Activated CD4-positive, alpha-beta T cell treated with anti-CD3 and anti-CD28 coated beads for 36 hours (primary cell): Measurements from ENCODE around the gene FBXO31. TPM values are rescaled to one million over a fixed set of nuclear protein-coding genes. Genes with fewer than 3 reads are reported as not detected.

Experiments used
- ATAC-seq: fragments of 200-7000 bp; cut with Tn5 transposase; one replicate; pipeline ENCODE4 v1.10.0; 2021; ENCODE audit warnings: mild to moderate bottlenecking, moderate library complexity
- CTCF ChIA-PET: fragments of 350-600 bp; sonication (Branson Sonifier 250); formaldehyde crosslinking; loops from one replicate; lab custom pipeline; 2021; ENCODE audit warnings: antibody characterized with exemption; lab: Charles Lee
- POLR2A ChIA-PET: fragments of 350-600 bp; sonication (Branson Sonifier 250); formaldehyde crosslinking; loops from one replicate; lab custom pipeline; 2021; ENCODE audit warnings: antibody characterized with exemption, inconsistent platforms; lab: Charles Lee
- DNase-seq: peaks from one replicate; pipeline ENCODE4 v3.0.0-alpha.2; 2020
- H3K27ac Mint-ChIP-seq: one replicate; pipeline ENCODE4 v1.8.0; 2021; ENCODE audit warnings: mixed read lengths
- H3K27me3 Mint-ChIP-seq: one replicate; pipeline ENCODE4 v1.8.0; 2021; ENCODE audit warnings: mixed read lengths
- H3K36me3 Mint-ChIP-seq: one replicate; pipeline ENCODE4 v1.8.0; 2021; ENCODE audit warnings: low read depth, mixed read lengths
- H3K4me1 Mint-ChIP-seq: one replicate; pipeline ENCODE4 v1.8.0; 2021; ENCODE audit warnings: mixed read lengths
- H3K4me3 Mint-ChIP-seq: one replicate; pipeline ENCODE4 v1.8.0; 2021; ENCODE audit warnings: mild to moderate bottlenecking, moderate library complexity, mixed read lengths
- H3K9me3 Mint-ChIP-seq: one replicate; pipeline ENCODE4 v1.8.0; 2021; ENCODE audit warnings: low read depth, mixed read lengths
- intact Hi-C, 2 experiments: fragments of 100-400 bp; cut with DNase I in 1 of 2; cut with micrococcal nuclease in 1 of 2; formaldehyde crosslinking; loops; one replicate each; pipeline versions ENCODE4 v1.14.2 to v1.15.1; 2022 to 2024; cut with DNase I, micrococcal nuclease
- total RNA-seq, 2 experiments: library from RNA; stranded (reverse); gene quantifications; one replicate each; pipeline ENCODE4 v1.2.3, GENCODE V29; 2021

Gene FBXO31
- total RNA-seq, 2 experiments from 2014 or later: 26.8 to 33.0 TPM

DNA sequence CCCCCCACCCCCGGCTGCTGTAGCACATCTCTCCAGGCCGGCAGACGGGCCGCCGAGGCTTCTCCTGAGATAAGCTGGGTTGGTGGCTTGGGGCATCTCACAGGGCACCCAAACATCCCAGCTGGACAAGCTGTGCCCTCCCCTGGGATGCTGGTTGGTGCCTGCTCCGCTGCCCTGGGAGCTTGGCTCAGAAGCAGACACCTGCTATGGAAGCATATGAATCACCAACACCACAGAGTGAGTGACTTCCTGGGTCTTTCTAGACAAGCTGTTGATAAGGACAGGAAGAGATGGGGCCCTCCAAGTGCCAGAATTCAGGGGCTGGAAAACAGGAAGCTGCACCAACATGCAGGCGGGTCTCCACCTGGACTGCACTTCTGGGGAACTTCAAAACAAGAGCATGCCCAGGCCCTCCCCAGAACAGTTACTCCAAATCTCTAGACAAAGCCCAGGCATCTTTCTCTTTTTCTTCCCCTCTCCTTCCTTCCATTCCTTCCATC lies 80.1 kb downstream of the FBXO31 start:
- H3K4me1 Mint-ChIP-seq: peaks cover 10% of the 10 kb centered on the region
- H3K27me3 Mint-ChIP-seq: no peaks in the 10 kb centered on the region
- peak overlapping the region; percentile 69 for H3K27ac Mint-ChIP-seq
- DNase-seq: peak; percentile 26
- ATAC-seq: peak; percentile 85
- intact Hi-C loops: no loop called here
- POLR2A ChIA-PET: no interaction called here
- peaks cover 7% of the 10 kb centered on the region for H3K36me3 Mint-ChIP-seq
- no peaks in the 10 kb centered on the region for H3K9me3 Mint-ChIP-seq
- CTCF ChIA-PET: interaction anchor here (0.6 to 1.2 kb wide), 3 partner anchors 13 to 229 kb away, joined by 3 read pairs; no protein-coding TSS in a partner anchor
- H3K4me3 Mint-ChIP-seq: no peak overlapping the region

DNA sequence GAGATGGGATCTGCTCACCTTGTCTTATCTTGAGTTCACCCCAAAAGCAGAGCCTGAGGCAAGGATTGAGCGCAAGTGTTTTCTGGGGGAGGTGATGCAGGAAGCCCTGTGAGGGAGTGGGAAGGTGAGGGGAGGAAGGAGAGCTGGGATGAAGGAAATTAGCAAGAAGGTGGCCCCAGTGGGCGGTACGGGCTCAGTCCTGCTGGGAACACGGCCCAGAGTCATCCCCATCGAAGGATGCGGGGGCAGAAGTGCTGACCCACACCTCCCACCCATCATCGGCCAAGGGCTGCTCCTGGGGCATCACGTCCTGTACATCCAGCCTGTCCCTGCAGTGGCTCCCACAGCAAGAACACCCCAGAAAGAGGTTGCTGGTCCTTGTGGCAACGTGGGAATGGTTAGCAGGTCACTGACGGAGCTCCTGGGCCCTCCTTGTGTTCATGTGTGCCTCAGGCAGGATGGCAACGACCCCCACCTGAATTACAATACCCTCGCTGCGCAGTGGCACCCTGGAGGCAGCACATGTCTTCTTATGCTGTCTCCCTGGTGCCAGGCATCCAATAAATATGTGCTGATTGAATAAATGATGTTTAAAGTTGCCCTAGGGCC lies 84.6 kb downstream of the FBXO31 start:
- ATAC-seq: no peak
- Mint-ChIP-seq H3K9me3 (no peaks in the 10 kb centered on the region), H3K27me3 (no peaks in the 10 kb centered on the region), H3K36me3 (peaks cover 9% of the 10 kb centered on the region), H3K27ac (no peak overlapping the region), H3K4me1 (peaks cover 7% of the 10 kb centered on the region), H3K4me3 (no peak overlapping the region)
- ChIA-PET POLR2A (no interaction called here), CTCF (interaction anchor here (1.4 kb wide), 1 partner anchor 9 kb away, joined by 3 read pairs; no protein-coding TSS in a partner anchor)
- intact Hi-C loops: loop anchor here in 1 of 2 experiments (5.0 kb wide), 1 partner anchor 737 kb away; no protein-coding TSS in a partner anchor
- no peak for DNase-seq

DNA sequence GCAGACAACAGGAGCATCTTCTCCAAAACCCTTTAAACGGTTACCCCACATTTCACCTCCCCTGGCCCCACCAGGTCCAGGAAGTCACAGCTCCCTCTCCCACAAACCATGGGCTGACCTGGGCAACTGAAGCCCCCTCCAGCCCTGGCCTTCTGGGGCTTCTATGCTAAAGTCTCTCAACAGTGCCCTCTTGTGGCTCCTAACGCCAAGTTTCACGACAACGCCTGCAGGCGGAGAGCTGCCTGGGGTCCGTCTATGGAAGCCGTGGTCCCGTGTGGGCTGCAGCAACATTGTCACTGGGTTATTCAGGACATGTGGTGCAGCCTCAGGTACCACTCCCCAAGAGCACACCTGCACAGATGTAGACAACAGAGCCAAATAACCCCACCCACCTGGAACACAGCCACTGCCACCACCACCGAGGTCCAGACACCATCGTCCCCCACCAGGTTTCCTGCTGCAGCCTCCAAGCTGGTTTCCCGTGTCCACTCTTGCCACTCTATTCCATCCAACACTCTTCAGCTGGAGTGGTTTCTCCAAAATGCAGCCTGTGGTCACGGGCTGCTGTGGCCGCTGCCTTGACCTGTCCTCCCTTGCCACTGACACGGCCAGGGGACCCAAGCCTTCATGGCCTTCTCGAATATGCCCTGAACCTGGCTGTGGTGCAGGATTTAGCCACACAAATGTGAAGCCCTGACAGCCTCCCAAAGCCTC lies 85.5 kb downstream of the FBXO31 start:
- Mint-ChIP-seq H3K27ac (no peak overlapping the region), H3K9me3 (no peaks in the 10 kb centered on the region), H3K27me3 (no peaks in the 10 kb centered on the region), H3K4me3 (no peak overlapping the region), H3K36me3 (peaks cover 9% of the 10 kb centered on the region), H3K4me1 (no peaks in the 10 kb centered on the region)
- peak; percentile 40 for ATAC-seq
- ChIA-PET POLR2A (no interaction called here), CTCF (interaction anchor here (0.7 to 1.4 kb wide), 7 partner anchors 10 to 360 kb away, joined by 3 to 5 read pairs (median 4); no protein-coding TSS in a partner anchor)
- peak; percentile 60 for DNase-seq
- intact Hi-C loops: loop anchor here in 1 of 2 experiments (5.0 kb wide), 1 partner anchor 736 kb away; no protein-coding TSS in a partner anchor

DNA sequence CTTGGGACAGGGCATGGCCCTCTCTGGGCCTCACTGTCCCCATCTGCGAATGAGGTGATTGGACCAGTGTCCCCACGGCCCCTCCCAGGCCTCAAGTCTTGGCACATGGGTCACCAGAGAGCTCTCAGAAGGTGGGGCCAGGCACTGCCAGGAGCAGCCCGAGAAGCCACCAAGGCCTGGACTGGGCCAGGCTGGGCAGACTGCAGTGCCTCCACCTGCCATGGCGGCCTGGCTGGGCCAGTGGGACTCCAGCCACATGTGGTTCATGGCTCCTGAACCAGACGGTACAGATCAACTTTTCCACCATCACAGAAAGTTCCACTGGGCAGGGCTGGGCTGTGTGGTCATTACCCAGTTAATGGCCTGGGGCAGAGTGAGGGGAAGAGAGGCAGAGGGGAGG lies 86.2 kb downstream of the FBXO31 start:
- intact Hi-C loops: loop anchor here in 1 of 2 experiments (5.0 kb wide), 1 partner anchor 735 kb away; no protein-coding TSS in a partner anchor
- Mint-ChIP-seq H3K27ac (no peak overlapping the region), H3K9me3 (peaks cover 3% of the 10 kb centered on the region), H3K36me3 (peaks cover 13% of the 10 kb centered on the region), H3K4me1 (no peaks in the 10 kb centered on the region), H3K4me3 (no peak overlapping the region), H3K27me3 (no peaks in the 10 kb centered on the region)
- POLR2A ChIA-PET: no interaction called here
- ATAC-seq: no peak
- CTCF ChIA-PET: interaction anchor here (0.7 to 1.4 kb wide), 5 partner anchors 10 to 360 kb away, joined by 3 to 5 read pairs (median 4); no protein-coding TSS in a partner anchor
- no peak for DNase-seq

DNA sequence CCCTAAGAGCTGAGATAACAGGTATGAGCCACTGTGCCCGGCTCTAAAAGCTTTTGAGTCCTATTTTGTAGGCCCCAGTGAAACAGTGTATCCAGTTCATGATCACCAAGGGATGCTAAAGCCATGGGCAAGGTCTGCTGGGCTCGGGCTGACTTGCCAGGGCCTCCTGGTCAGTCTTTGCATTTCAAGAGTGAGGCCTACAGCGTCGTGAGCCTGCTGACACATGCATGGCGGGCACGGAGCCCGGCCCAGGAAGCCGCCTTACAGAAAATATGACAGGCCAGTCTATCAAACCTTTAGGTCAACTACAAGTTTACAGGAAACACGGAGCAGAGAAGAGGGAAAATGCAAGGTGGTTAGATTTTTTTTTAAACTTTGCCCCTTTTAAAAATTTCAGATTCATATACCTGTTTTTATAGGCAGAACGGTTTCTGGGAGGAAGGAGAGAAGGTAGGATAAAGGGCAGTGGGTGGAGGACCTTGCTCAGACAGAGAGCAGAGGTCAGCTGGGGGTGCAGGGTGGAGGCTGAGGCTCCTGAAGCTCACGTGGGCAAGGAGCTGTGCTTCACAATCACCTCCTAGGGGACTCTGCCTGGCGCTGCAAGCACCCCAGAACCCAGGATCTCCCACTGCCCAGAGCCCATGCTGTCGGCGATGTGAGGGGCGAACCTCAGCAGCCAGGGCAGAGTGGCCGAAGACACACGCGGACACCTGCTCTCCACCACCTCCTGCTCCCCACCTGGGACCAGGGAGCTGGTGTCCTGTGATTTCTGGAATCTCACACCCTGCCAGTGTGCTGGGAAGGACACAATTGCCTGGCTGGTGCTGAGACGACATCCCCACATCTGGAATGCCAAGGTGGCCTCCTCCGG lies 87.7 kb downstream of the FBXO31 start:
- ChIA-PET POLR2A (no interaction called here), CTCF (no interaction called here)
- Mint-ChIP-seq H3K36me3 (peaks cover 11% of the 10 kb centered on the region), H3K27ac (no peak overlapping the region), H3K9me3 (peaks cover 5% of the 10 kb centered on the region), H3K27me3 (no peaks in the 10 kb centered on the region), H3K4me3 (no peak overlapping the region), H3K4me1 (no peaks in the 10 kb centered on the region)
- no peak for DNase-seq
- ATAC-seq: no peak
- intact Hi-C loops: loop anchor here in 1 of 2 experiments (5.0 kb wide), 1 partner anchor 734 kb away; no protein-coding TSS in a partner anchor

DNA sequence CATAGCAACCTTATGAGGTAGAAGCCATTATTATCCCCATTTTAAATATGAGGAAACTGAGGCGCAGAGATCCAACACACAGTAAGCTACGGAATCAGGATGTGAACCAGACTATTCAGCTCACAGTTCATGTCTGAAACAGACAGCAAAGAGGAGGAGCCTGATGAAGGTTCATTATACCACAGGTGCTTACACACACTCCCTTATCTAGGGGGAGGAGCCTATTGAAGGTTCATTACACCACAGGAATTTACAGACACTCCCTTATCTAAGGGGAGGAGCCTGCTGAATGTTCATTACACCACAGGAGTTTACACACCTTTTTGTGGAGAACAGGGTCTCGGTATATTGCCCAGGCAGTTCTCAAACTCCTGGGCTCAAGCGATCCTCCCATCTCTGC lies 88.3 kb downstream of the FBXO31 start:
- peak; percentile 83 for ATAC-seq
- peaks cover 11% of the 10 kb centered on the region for H3K36me3 Mint-ChIP-seq

DNA sequence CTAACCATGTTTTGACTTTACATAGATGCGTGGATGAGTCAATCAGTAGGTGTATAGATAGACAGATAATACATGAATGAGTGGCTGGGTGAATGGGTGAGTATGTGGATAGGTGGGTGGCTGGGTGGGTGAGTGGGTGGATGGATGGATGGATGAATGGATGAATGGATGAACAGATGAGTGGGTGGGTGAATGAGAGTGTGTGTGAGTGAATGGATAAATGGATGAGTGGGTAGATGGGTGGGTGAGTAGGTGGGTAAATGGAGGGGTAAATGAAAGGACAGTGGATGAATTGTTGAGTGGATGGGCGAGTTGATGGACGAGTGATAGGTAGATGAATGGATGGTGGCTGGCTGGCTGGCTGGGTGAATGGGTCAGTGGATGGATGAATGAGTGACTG lies 89.6 kb downstream of the FBXO31 start:
- Mint-ChIP-seq H3K9me3 (peaks cover 5% of the 10 kb centered on the region), H3K4me3 (no peak overlapping the region), H3K27me3 (no peaks in the 10 kb centered on the region), H3K36me3 (peaks cover 11% of the 10 kb centered on the region), H3K4me1 (no peaks in the 10 kb centered on the region), H3K27ac (no peak overlapping the region)
- DNase-seq (no peak), ATAC-seq (no peak)
- CTCF ChIA-PET: no interaction called here
- intact Hi-C loops: no loop called here
- POLR2A ChIA-PET: interaction anchor here (0.6 kb wide), 1 partner anchor 70 kb away, joined by 3 read pairs; no protein-coding TSS in a partner anchor

More for the DNA sequence above, 88.3 kb downstream of the FBXO31 start:
- Mint-ChIP-seq H3K27me3 (no peaks in the 10 kb centered on the region), H3K4me1 (no peaks in the 10 kb centered on the region), H3K9me3 (peaks cover 5% of the 10 kb centered on the region), H3K27ac (no peak overlapping the region), H3K4me3 (no peak overlapping the region)
- intact Hi-C loops: loop anchor here in 1 of 2 experiments (5.0 kb wide), 1 partner anchor 733 kb away; no protein-coding TSS in a partner anchor
- ChIA-PET POLR2A (no interaction called here), CTCF (no interaction called here)
- DNase-seq: no peak

DNA sequence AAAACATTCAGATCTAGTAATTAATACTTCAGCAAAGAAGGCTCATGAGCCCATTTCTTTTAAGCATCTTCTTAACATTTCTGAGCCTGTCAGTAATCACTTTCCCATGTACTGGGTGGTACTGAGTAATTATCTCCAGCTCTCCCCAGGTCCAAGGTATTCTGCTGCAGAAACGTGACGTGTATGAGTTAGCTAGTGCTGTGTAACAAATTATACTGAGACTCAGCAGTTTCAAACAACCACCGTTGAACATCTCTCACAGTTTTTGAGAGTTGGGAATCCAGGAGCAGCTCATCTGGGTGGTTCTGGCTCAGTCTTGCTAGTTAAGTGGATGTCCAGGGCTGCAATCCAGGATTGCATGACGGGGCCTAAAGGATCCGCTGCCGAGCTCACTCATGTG lies 91.6 kb downstream of the FBXO31 start:
- H3K4me3 Mint-ChIP-seq: no peak overlapping the region
- CTCF ChIA-PET: interaction anchor here (0.7 kb wide), 1 partner anchor 542 kb away, joined by 3 read pairs; no protein-coding TSS in a partner anchor

DNA sequence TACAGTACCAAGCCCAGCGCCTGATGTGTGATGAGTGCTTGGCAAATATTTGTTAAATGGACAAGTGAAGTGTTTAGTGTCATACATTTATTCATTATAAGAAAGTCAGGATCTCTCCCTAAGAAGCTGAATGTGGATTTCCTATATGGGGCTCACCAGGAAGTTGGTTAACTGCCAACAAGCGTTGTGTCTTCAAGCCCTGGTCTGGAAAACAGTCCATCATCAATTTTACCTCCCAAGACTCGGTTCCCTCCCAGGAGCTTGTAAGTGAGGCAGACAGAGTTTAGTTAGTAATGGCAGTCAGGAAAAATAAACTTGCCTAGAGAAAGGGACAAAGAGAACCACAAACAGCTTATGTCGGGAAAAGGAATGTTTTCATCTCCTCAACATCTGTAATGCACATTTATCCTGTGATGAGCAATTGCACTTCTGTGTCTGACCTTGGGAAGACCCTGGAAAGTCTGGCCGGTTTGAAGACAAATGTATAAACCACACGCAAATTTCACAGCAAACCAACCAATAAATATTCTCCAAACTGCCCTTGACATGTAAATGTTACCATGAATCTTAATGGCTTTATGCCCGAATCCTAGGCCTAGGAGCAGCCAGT lies 94.7 kb downstream of the FBXO31 start:
- ATAC-seq: no peak
- Mint-ChIP-seq H3K27me3 (no peaks in the 10 kb centered on the region), H3K4me3 (no peak overlapping the region), H3K27ac (no peak overlapping the region), H3K4me1 (no peaks in the 10 kb centered on the region), H3K36me3 (peaks cover 8% of the 10 kb centered on the region), H3K9me3 (peaks cover 8% of the 10 kb centered on the region)
- ChIA-PET POLR2A (no interaction called here), CTCF (no interaction called here)
- intact Hi-C loops: no loop called here
- DNase-seq: no peak

More for the DNA sequence above, 91.6 kb downstream of the FBXO31 start:
- ATAC-seq: no peak
- intact Hi-C loops: no loop called here
- Mint-ChIP-seq H3K36me3 (peaks cover 8% of the 10 kb centered on the region), H3K9me3 (peaks cover 5% of the 10 kb centered on the region), H3K27me3 (no peaks in the 10 kb centered on the region), H3K4me1 (no peaks in the 10 kb centered on the region), H3K27ac (no peak overlapping the region)
- POLR2A ChIA-PET: no interaction called here
- DNase-seq: no peak

DNA sequence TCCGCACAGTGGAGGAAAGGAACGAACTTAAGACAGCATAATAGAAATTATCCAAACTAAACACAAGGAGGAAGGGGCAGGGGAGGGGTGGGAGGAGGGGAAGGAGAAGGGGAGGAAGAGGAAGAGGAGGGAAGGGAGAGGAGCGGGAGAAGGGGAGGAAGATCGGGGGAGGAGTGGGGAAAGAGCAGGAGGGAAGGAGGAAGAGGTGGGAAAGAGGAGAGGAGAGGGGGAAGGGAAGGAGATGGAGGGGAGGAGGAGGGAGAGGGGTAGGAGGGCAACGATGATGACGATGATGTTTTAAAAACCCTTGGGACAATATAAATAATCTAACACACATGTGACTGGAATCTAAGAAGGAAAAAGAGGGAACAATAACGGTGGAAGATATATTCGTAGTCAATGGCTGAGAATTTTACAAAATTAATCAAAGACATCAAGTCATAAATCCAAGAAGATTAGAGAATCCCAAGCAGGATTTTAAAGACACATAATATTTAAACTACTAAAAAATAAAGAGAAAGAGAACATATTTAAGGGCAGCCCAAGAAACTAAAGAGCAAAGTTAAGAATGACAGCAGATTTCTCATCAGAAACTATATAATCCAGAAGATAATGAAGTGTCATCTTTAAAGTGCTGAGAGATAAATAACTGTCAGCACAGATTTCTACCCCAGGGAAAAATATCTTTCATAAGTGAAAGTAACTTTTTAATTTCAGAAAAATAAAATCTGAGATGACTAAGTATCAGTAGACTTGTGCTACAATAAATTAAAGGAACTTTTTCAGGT lies 96.5 kb downstream of the FBXO31 start:
- peaks cover 3% of the 10 kb centered on the region for H3K9me3 Mint-ChIP-seq
- H3K27me3 Mint-ChIP-seq: peaks cover under 1% of the 10 kb centered on the region
- DNase-seq: no peak
- H3K36me3 Mint-ChIP-seq: peaks cover under 1% of the 10 kb centered on the region
- H3K4me1 Mint-ChIP-seq: no peaks in the 10 kb centered on the region
- ChIA-PET POLR2A (no interaction called here), CTCF (no interaction called here)
- intact Hi-C loops: no loop called here
- no peak overlapping the region for H3K4me3 Mint-ChIP-seq
- no peak overlapping the region for H3K27ac Mint-ChIP-seq
- ATAC-seq: no peak
